NCI-H2029 (cell line): ENCODE results near the gene NKX2-3.
A peak's percentile ranks its signal among the peaks of the same experiment; 100 is the strongest.

Source experiments
- DNase-seq: peaks from one replicate; lab custom pipeline; 2025; lab: John Stamatoyannopoulos, UW

The NKX2-3 gene

GRCh38 chr10:99539120-99539519 lies 6.4 kb downstream of the NKX2-3 start:
- DNase-seq, result no peak

GRCh38 chr10:99539820-99540219 lies 7.1 kb downstream of the NKX2-3 start:
- no peak for DNase-seq

- DNase-seq, result no peak
Measured at GRCh38 chr10:99540306-99540656, 7.5 kb downstream of the NKX2-3 start.

- DNase-seq, result no peak
Measured at GRCh38 chr10:99540657-99541531, 8.2 kb downstream of the NKX2-3 start.

GRCh38 chr10:99544322-99544721 lies 11.6 kb downstream of the NKX2-3 start:
- DNase-seq, result no peak

- no peak for DNase-seq
Measured at GRCh38 chr10:99548041-99548530, 15.3 kb downstream of the NKX2-3 start.

- DNase-seq, result peak; percentile 73
Measured at GRCh38 chr10:99551158-99551557, 18.4 kb downstream of the NKX2-3 start.

GRCh38 chr10:99551616-99552015 lies 18.9 kb downstream of the NKX2-3 start:
- DNase-seq, result no peak

- DNase-seq, result no peak
Measured at GRCh38 chr10:99555371-99555770, 22.6 kb downstream of the NKX2-3 start.

GRCh38 chr10:99555825-99556523 lies 23.2 kb downstream of the NKX2-3 start:
- DNase-seq, result no peak

GRCh38 chr10:99557044-99557443 lies 24.3 kb downstream of the NKX2-3 start:
- DNase-seq, result no peak

- DNase-seq, result no peak
Measured at GRCh38 chr10:99558708-99559107, 26.0 kb downstream of the NKX2-3 start.

GRCh38 chr10:99560277-99561126 lies 27.8 kb downstream of the NKX2-3 start:
- DNase-seq, result peak; percentile 18

GRCh38 chr10:99562631-99563030 lies 29.9 kb downstream of the NKX2-3 start:
- no peak for DNase-seq

- no peak for DNase-seq
Measured at GRCh38 chr10:99564361-99564760, 31.6 kb downstream of the NKX2-3 start.

- DNase-seq, result no peak
Measured at GRCh38 chr10:99565166-99565565, 32.4 kb downstream of the NKX2-3 start.

- DNase-seq, result no peak
Measured at GRCh38 chr10:99569253-99569939, 36.7 kb downstream of the NKX2-3 start.

GRCh38 chr10:99569961-99570360 lies 37.2 kb downstream of the NKX2-3 start:
- no peak for DNase-seq

- DNase-seq, result no peak
Measured at GRCh38 chr10:99571816-99572215, 39.1 kb downstream of the NKX2-3 start.

- no peak for DNase-seq
Measured at GRCh38 chr10:99573790-99574189, 41.0 kb downstream of the NKX2-3 start.

- no peak for DNase-seq
Measured at GRCh38 chr10:99579971-99580370, 47.2 kb downstream of the NKX2-3 start.
